ENCODE measurements around the gene SLC25A19.

The SLC25A19 gene

DNA sequence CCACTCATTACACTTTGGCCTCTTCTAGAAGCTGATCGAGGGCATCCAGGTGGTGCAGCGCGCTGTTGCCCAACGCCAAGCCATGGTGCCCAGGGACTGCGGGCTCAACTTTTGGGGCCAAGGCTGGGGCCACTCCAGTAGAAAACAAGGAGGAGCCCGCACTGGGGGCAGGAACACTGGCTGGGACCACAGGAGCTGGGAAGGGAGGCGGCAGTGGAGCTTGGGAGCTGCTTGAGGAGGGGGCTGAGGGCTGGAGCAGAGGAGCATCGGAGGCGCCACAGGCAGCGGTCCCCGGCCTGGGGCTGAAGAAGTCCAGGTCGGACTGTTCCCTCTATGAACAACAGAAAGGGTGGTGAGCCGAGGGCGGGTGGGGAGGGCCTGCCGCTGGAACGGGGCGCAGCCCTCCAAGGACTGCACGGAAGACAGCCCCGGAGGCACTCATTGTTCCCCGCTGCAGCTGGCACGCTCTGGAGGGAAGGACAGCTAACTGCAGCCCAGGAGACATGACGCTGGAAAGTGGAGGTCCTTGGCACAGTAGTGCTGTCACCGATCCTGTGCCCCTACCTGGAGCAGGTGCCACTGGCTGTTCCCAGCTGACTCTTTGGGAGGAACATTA lies 49.3 kb downstream of the SLC25A19 start:
- DNase-seq: no peak

DNA sequence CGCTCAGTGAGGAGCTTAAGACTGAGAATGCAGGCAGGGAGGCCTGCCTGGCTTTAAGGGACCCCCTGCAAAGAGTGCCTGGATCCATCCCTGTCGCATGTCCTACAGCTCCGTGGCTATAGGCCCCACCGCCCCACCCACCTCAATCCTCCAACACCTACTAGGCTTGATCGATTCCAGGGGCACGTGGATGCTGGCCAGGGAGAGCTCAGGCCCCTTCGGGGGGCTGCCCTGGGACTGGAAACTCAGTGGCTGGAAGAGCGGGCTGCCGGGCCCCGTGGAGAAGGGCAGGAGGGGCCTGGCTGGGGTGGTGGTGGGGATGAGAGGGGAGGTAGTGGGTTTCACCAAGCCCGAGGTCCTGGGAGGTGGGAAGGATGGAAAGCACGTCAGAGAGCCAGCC lies 50.0 kb downstream of the SLC25A19 start:
- no peak for DNase-seq

DNA sequence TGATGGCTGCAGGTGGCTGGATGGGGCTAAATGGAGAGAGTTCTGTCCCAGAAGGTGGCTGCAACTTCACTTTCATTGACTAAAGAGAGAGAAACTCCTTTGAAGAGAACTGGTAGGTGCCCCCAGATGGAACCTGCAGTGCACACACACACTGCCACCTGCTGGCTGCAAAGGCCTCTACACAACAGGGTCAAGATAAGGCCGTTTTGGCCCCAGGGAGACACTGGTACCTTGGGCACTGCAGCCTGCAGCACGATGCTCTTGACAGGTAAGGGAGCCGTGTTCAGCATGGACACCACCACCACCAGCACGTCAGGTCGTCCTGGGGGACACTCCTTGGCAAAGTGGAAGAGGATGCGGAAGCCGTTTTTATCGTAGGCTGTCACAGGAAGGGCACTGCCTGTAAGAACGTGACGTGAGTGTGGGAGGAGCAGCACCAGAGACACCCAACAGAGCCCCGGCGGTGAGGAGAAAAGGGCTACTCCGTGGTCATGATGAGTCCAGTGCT lies 50.5 kb downstream of the SLC25A19 start:
- peak; percentile 81 for DNase-seq

DNA sequence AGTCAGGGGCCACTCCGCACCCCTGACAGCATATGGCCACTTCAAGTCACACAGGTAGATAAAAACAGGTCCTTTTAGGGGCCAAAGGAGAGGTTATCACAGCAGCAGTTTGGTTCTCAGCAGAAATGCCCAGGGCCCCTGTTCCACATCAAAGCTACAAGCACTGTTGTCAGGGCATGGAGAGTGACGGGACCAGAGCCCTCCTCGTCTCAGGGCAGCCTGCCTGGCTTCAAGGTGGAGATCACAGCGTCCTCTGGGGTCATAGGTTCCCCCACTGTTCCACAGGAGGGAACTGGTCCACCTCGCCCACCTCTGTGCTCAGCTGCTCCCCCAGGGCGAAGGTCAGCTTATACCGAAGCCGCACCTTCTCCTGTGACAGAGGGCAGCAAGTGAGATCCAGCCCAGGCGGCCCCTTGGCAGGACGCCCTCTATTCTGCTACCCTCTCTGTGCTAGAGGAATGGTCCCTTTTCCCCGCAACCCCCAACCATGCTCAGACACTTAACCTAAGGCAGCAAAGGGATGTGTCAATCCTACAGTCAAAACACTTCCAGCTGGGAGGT lies 51.1 kb downstream of the SLC25A19 start:
- no peak for DNase-seq

DNA sequence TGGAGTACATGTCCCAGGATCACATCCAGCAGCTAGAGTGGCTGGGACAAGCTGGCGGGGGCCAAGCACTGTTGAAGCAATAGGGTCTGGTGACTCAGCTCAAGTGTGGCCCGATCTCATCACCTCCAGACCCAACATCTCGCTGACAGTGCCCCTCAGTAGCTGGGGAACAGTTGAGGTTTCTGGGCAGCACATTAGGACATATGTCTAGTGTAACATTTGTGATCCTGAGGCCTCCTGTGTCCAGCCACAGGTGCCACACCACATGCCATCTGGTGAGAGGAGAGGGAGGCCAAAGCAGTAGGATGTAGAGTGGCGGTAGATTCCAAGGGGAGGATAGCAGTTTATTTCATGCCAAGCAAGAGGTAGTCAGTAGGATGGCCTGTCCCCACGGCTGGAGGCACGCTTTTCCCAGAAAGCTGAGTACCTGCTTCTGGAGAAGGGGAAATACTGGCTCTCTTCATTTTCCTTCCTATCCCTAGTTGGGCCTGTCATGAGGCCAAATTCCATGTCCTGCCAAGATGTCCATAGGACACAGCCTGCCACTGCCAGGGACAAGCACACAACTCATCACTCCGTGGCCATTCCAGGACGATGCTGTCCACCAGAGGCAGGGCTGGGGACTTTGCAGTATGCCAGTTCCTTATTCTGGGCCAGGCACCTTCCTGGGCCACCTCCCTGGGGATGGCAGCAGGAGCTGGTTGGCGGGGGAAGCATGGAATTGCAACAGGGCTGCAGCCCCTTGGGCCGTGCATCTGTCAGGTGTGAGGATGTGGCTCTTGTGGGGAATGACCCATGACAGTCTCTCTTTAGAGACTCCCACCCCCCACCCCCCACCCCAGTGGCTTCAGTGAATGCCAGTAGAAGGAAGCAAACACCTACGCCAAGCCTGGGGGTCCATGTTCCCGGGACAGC lies 51.9 kb downstream of the SLC25A19 start:
- DNase-seq: no peak

DNA sequence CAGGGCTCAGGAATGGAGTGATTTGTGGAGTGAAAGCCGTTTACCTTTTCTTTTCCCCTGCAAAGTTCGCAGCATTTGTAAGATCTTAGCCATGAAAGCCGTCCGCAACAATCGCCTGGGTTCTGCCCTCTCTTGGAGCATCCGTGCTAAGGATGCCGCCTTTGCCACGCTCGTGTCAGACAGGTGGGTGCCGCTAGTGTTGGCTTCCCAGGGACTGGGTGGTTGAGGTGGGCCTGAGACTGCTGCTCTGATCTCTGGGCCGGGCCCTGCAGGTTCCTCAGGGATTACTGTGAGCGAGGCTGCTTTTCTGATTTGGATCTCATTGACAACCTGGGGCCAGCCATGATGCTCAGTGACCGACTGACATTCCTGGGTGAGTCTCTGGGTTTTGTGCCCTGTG lies 56.4 kb downstream of the SLC25A19 start:
- no peak for DNase-seq

DNA sequence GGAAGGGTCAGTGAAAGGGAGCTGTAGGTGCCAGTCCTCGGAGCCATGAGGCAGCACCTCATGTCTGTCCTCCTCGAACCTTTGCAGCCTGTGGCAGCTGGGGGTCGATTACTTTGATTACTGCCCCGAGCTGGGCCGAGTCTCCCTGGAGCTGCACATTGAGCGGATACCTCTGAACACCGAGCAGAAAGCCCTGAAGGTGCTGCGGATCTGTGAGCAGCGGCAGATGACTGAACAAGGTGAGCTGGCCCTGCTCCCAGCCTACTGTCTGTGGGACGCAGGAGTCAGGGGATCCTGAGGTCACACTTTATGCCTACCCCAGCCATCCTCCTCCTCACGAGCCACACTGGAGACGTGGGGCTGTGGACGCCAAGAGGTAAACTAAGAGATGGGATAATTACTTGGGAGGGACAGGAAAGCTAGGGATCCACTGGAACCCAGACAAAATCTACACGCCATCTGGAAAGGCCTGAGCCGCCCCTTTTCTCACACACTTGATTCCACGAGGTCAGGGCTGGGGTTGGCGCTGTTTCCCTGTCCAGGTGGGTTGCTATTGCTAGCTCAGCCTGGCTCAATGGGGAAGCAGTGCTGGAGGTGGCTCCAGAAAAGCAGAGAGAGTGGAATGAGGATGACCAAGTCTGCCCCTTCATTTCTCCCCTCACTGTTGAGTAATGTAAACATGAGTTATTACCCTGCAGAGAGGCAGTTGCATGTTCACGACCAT lies 57.3 kb downstream of the SLC25A19 start:
- no peak for DNase-seq

DNA sequence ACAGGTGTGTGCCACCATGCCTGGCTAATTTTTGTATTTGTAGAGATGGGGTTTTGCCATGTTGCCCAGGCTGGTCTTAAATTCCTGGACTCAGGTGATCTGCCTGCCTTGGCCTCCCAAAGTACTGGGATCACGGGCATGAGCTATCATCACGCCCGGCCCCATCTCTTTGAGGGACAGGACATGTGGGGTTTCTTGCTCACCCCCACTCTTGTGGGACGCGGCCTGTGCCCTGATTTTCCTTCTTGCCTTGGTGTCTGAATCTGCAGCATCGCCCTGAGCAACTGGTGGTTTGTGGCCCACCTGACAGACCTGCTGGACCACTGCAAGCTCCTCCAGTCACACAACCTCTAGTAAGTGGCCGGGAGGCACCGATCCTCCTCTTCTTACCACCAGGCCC lies 58.2 kb downstream of the SLC25A19 start:
- DNase-seq: no peak

DNA sequence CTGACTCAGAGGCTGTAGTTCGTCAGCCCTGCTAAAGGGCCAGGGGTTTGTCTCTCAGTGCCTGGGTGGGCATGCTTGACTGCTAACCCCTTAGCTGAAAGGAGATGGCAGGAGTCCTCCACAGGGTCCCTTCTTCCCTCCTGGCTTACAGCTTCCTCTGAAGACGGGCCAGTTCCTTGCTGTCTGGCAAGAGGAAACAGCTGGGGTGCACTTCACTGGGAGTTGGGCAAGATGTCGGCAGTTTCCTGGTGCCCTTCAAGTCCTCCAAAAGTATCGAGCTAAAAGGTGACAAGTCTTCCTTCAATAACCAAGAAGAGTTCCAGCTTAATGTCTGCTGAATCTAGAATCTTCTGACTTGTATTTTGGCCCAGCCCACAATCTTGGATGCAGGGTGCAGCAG lies 60.4 kb downstream of the SLC25A19 start:
- DNase-seq: no peak

DNA sequence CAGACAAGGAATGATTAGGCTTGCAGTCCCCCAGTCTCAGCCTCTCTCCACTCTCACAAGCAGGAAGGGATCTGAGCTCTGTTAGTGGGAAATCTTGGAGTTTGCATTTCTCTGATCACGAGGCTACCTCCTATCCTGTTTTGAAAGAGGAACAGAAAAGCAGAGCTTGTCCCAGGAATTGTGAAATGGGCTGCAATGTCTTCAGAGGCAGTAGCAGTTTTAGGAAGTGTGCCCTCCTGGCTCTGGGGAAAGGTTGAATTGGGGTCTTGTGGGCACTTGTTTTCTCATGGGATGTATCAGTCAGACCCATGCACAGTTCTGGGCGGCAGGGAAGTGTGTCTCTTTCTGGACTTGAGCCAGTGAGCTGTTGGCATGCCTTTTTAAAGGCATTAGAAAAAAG lies 60.9 kb downstream of the SLC25A19 start:
- no peak for DNase-seq

DNA sequence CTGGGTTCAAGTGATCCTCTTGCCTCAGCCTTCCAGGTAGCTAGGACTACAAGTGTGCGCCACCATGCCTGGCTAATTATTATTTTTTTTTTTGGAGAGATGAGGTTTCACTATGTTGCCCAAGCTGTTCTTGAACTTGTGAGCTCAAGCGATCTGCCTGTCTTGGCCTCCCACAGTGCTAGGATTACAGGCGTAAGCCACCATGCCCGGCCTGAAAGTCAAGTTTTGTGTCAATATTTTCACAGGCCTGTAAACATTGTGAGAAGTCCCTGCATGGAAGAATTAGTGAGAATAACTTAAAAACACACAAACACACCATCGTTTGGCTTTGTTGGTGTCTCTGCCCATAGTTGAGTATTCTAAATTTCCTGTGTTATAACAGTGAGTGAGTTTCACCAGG lies 61.5 kb downstream of the SLC25A19 start:
- no peak for DNase-seq

DNA sequence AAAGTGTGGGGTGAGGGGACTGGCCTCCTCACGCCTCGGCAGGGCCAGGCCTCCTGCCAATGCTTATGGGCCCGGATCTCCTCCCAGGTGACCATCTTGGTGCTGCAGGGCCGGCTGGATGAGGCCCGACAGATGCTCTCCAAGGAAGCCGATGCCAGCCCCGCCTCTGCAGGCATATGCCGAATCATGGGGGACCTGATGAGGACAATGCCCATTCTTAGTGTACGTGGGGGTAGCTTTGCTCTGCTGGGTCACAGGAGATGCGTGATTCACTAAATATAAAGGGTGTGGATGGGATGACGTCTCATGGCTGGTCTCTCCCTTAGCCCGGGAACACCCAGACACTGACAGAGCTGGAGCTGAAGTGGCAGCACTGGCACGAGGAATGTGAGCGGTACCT lies 64.2 kb downstream of the SLC25A19 start:
- no peak for DNase-seq

All from activated CD8-positive, alpha-beta memory T cell treated with anti-CD3 and anti-CD28 coated beads for 24 hours (primary cell).